ENCODE measurements around the gene CFAP46. TPM values are rescaled to one million over a fixed set of nuclear protein-coding genes. Genes with fewer than 3 reads are reported as not detected.

CFAP46 gene
- total and polyA plus RNA-seq, 2 donors (not counting 1 experiment from before 2014, with no cell fraction given), result 0.07 TPM; not detected in 1

- POLR2A ChIA-PET, result no interaction called here
These were observed 94.5 kb downstream of the CFAP46 start for GRCh38 chr10:132847856-132848255.

GRCh38 chr10:132847416-132847777, 95.0 kb downstream of the CFAP46 start:
- peaks cover 0 to 44% (median 8%) of the 10 kb centered on the region in 3 donors for H3K9me3 ChIP-seq (ENCODE audit: control extremely low read depth in 1 of 3, control insufficient read depth in 2 of 3, insufficient read depth in 1 of 3, low read length in 2 of 3)
- no peaks in the 10 kb centered on the region for H3K79me2 ChIP-seq (ENCODE audit: control insufficient read depth, insufficient read depth, low read length)
- 94% methylated on average over 10 of the region's 10 CpGs for WGBS (ENCODE audit: insufficient coverage)
- H2AFZ ChIP-seq (ENCODE audit: insufficient read depth, low read depth, low read length, poor library complexity, severe bottlenecking), result no peak overlapping the region
- Mint-ChIP-seq H3K4me1 (peaks cover 11% of the 10 kb centered on the region), H3K9me3 (ENCODE audit: insufficient read depth) (peaks cover under 1% of the 10 kb centered on the region), H3K27ac (no peak overlapping the region), H3K27me3 (peaks cover 8% of the 10 kb centered on the region), H3K4me3 (peak overlapping the region; percentile 81)
- intact Hi-C loops (cut with micrococcal nuclease), result no loop called here
- no peaks in the 10 kb centered on the region for H3K36me3 ChIP-seq (replicated peaks in 1 of 2; ENCODE audit: control extremely low read depth in 1 of 2, control insufficient read depth in 1 of 2, extremely low read depth in 1 of 2, insufficient read depth in 2 of 2, low read length in 1 of 2)
- H3K27ac ChIP-seq (ENCODE audit: low read length in 2 of 2), result no peak overlapping the region
- H3K4me1 ChIP-seq (ENCODE audit: control insufficient read depth in 2 of 2, insufficient read depth in 2 of 2, low read length in 2 of 2), result peaks cover 12 to 13% of the 10 kb centered on the region in 2 donors
- no peaks in the 10 kb centered on the region for H4K20me1 ChIP-seq (ENCODE audit: control insufficient read depth, insufficient read depth, low read length, poor library complexity, severe bottlenecking)
- ATAC-seq (ENCODE audit: low read depth) (no peak), DNase-seq (no peak)
- H3K9ac ChIP-seq (ENCODE audit: low read length), result no peak overlapping the region
- ChIA-PET POLR2A (no interaction called here), CTCF (no interaction called here)
- no peak for TF ChIP-seq EZH2 (IDR thresholded peaks at IDR 0.05; ENCODE audit: borderline replicate concordance, insufficient read depth, low read depth, low read length, poor library complexity, severe bottlenecking)
- TF ChIP-seq, protein P1, sequence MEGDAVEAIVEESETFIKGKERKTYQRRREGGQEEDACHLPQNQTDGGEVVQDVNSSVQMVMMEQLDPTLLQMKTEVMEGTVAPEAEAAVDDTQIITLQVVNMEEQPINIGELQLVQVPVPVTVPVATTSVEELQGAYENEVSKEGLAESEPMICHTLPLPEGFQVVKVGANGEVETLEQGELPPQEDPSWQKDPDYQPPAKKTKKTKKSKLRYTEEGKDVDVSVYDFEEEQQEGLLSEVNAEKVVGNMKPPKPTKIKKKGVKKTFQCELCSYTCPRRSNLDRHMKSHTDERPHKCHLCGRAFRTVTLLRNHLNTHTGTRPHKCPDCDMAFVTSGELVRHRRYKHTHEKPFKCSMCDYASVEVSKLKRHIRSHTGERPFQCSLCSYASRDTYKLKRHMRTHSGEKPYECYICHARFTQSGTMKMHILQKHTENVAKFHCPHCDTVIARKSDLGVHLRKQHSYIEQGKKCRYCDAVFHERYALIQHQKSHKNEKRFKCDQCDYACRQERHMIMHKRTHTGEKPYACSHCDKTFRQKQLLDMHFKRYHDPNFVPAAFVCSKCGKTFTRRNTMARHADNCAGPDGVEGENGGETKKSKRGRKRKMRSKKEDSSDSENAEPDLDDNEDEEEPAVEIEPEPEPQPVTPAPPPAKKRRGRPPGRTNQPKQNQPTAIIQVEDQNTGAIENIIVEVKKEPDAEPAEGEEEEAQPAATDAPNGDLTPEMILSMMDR (IDR thresholded peaks at IDR 0.05), result no peak
- peaks cover 0 to 4% (median 0%) of the 10 kb centered on the region in 4 experiments for H3K27me3 ChIP-seq (replicated peaks in 1 of 4; ENCODE audit: control extremely low read depth in 1 of 4, control insufficient read depth in 3 of 4, insufficient read depth in 4 of 4, low read length in 3 of 4)
- H3K4me2 ChIP-seq (replicated peaks; ENCODE audit: low read depth, low read length, poor library complexity, severe bottlenecking), result peak overlapping the region; percentile 68
- no peak overlapping the region for H3K4me3 ChIP-seq (ENCODE audit: control extremely low read depth in 1 of 5, extremely low read depth in 1 of 5, insufficient read depth in 1 of 5, low read depth in 2 of 5, low read length in 4 of 5)

More at GRCh38 chr10:132847856-132848255, 94.5 kb downstream of the CFAP46 start:
- H3K9me3 ChIP-seq (ENCODE audit: control extremely low read depth in 1 of 3, control insufficient read depth in 2 of 3, insufficient read depth in 1 of 3, low read length in 2 of 3), result peaks cover 0 to 39% (median 3%) of the 10 kb centered on the region in 3 donors
- H3K27me3 ChIP-seq (replicated peaks in 1 of 4; ENCODE audit: control extremely low read depth in 1 of 4, control insufficient read depth in 3 of 4, insufficient read depth in 4 of 4, low read length in 3 of 4), result peaks cover 0 to 1% (median 0%) of the 10 kb centered on the region in 4 experiments
- TF ChIP-seq, protein P1 (IDR thresholded peaks at IDR 0.05), result no peak
- TF ChIP-seq EZH2 (IDR thresholded peaks at IDR 0.05; ENCODE audit: borderline replicate concordance, insufficient read depth, low read depth, low read length, poor library complexity, severe bottlenecking), result no peak
- peaks cover 12 to 13% of the 10 kb centered on the region in 2 donors for H3K4me1 ChIP-seq (ENCODE audit: control insufficient read depth in 2 of 2, insufficient read depth in 2 of 2, low read length in 2 of 2)
- no peaks in the 10 kb centered on the region for H3K79me2 ChIP-seq (ENCODE audit: control insufficient read depth, insufficient read depth, low read length)
- WGBS (ENCODE audit: insufficient coverage), result 22% methylated on average over 14 of the region's 17 CpGs
- CTCF ChIA-PET, result no interaction called here
- H3K36me3 ChIP-seq (replicated peaks in 1 of 2; ENCODE audit: control extremely low read depth in 1 of 2, control insufficient read depth in 1 of 2, extremely low read depth in 1 of 2, insufficient read depth in 2 of 2, low read length in 1 of 2), result no peaks in the 10 kb centered on the region
- H3K4me3 ChIP-seq (ENCODE audit: control extremely low read depth in 1 of 5, extremely low read depth in 1 of 5, insufficient read depth in 1 of 5, low read depth in 2 of 5, low read length in 4 of 5), result peak overlapping the region in 4 of 5 experiments; percentile 19 to 49 (median 32)
- Mint-ChIP-seq H3K27me3 (peaks cover 7% of the 10 kb centered on the region), H3K27ac (peak overlapping the region; percentile 17), H3K4me1 (peaks cover 11% of the 10 kb centered on the region), H3K4me3 (peak overlapping the region; percentile 81), H3K9me3 (ENCODE audit: insufficient read depth) (no peaks in the 10 kb centered on the region)
- no peaks in the 10 kb centered on the region for H4K20me1 ChIP-seq (ENCODE audit: control insufficient read depth, insufficient read depth, low read length, poor library complexity, severe bottlenecking)
- H3K9ac ChIP-seq (ENCODE audit: low read length), result peak overlapping the region; percentile 44
- no peak for DNase-seq
- intact Hi-C loops (cut with micrococcal nuclease), result no loop called here
- ATAC-seq (ENCODE audit: low read depth), result no peak
- peak overlapping the region; percentile 68 for H3K4me2 ChIP-seq (replicated peaks; ENCODE audit: low read depth, low read length, poor library complexity, severe bottlenecking)
- H2AFZ ChIP-seq (ENCODE audit: insufficient read depth, low read depth, low read length, poor library complexity, severe bottlenecking), result peak overlapping the region; percentile 76
- H3K27ac ChIP-seq (ENCODE audit: low read length in 2 of 2), result no peak overlapping the region
